Measurements from ENCODE around the gene CHL1. TPM values are rescaled to one million over a fixed set of nuclear protein-coding genes. Genes with fewer than 3 reads are reported as not detected.

The CHL1 gene
- total and polyA plus RNA-seq, 2 experiments from 2014 or later: not detected

GRCh38 chr3:291646-292436 is 95.3 kb downstream of the CHL1 start:
- H3K9me2 ChIP-seq (ENCODE audit: insufficient read depth): no peaks in the 10 kb centered on the region
- TF ChIP-seq EZH2phosphoT487 (IDR thresholded peaks at IDR 0.05; ENCODE audit: insufficient read depth, low read depth) (no peak), EZH2 (IDR thresholded peaks at IDR 0.05; ENCODE audit: insufficient read depth, poor library complexity, severe bottlenecking) (no peak)

GRCh38 chr3:294096-294495 is 97.5 kb downstream of the CHL1 start:
- H3K79me2 ChIP-seq (ENCODE audit: insufficient read depth): no peaks in the 10 kb centered on the region
- no peak overlapping the region for H3K27ac ChIP-seq
- no peak overlapping the region for H3K4me3 ChIP-seq
- no peak for DNase-seq
- no peaks in the 10 kb centered on the region for H3K27me3 ChIP-seq (replicated peaks; ENCODE audit: insufficient read depth)
- no peaks in the 10 kb centered on the region for H3K9me3 ChIP-seq (ENCODE audit: low read depth)
- no peaks in the 10 kb centered on the region for H3F3A ChIP-seq (ENCODE audit: insufficient read depth)
- no peak overlapping the region for H3K9ac ChIP-seq
- no peaks in the 10 kb centered on the region for H3K9me2 ChIP-seq (ENCODE audit: insufficient read depth)
- no peak overlapping the region for H2AFZ ChIP-seq
- in situ Hi-C loops (cut with MboI): no loop called here
- WGBS, 2 experiments (ENCODE audit: low coverage in 1 of 2, low lambda C conversion rate in 2 of 2, missing lambda C conversion rate in 2 of 2): 62 to 67% methylated on average over 8 of the region's 8 CpGs
- no peaks in the 10 kb centered on the region for H3K4me1 ChIP-seq (ENCODE audit: insufficient read depth)
- no peaks in the 10 kb centered on the region for H3K36me3 ChIP-seq (ENCODE audit: low read depth)
- no peak for TF ChIP-seq EZH2phosphoT487 (IDR thresholded peaks at IDR 0.05; ENCODE audit: insufficient read depth, low read depth)
- no peak for TF ChIP-seq EZH2 (IDR thresholded peaks at IDR 0.05; ENCODE audit: insufficient read depth, poor library complexity, severe bottlenecking)
- no peak overlapping the region for H3K4me2 ChIP-seq (ENCODE audit: unreplicated experiment)
- H4K20me1 ChIP-seq (ENCODE audit: insufficient read depth): no peaks in the 10 kb centered on the region

More at GRCh38 chr3:291646-292436, 95.3 kb downstream of the CHL1 start:
- Histone ChIP-seq H3K9ac (no peak overlapping the region), H3F3A (ENCODE audit: insufficient read depth) (no peaks in the 10 kb centered on the region), H3K9me3 (ENCODE audit: low read depth) (no peaks in the 10 kb centered on the region), H3K4me3 (no peak overlapping the region), H3K36me3 (ENCODE audit: low read depth) (no peaks in the 10 kb centered on the region), H4K20me1 (ENCODE audit: insufficient read depth) (no peaks in the 10 kb centered on the region), H3K27me3 (replicated peaks; ENCODE audit: insufficient read depth) (no peaks in the 10 kb centered on the region), H3K79me2 (ENCODE audit: insufficient read depth) (no peaks in the 10 kb centered on the region), H3K4me2 (ENCODE audit: unreplicated experiment) (no peak overlapping the region), H3K27ac (no peak overlapping the region), H3K4me1 (ENCODE audit: insufficient read depth) (no peaks in the 10 kb centered on the region), H2AFZ (no peak overlapping the region)
- no peak for DNase-seq
- in situ Hi-C loops (cut with MboI): no loop called here
- WGBS, 2 experiments (ENCODE audit: low coverage in 1 of 2, low lambda C conversion rate in 2 of 2, missing lambda C conversion rate in 2 of 2): 5 to 8% methylated on average over 5 of the region's 5 CpGs

GRCh38 chr3:294581-294980 is 98.0 kb downstream of the CHL1 start:
- in situ Hi-C loops (cut with MboI): no loop called here

GRCh38 chr3:295166-295565 is 98.6 kb downstream of the CHL1 start:
- in situ Hi-C loops (cut with MboI): no loop called here
- Histone ChIP-seq H3K79me2 (ENCODE audit: insufficient read depth) (no peaks in the 10 kb centered on the region), H3K4me2 (ENCODE audit: unreplicated experiment) (no peak overlapping the region), H3K9ac (no peak overlapping the region), H3K27me3 (replicated peaks; ENCODE audit: insufficient read depth) (no peaks in the 10 kb centered on the region), H3K9me2 (ENCODE audit: insufficient read depth) (no peaks in the 10 kb centered on the region), H4K20me1 (ENCODE audit: insufficient read depth) (no peaks in the 10 kb centered on the region), H2AFZ (no peak overlapping the region), H3F3A (ENCODE audit: insufficient read depth) (no peaks in the 10 kb centered on the region), H3K36me3 (ENCODE audit: low read depth) (no peaks in the 10 kb centered on the region), H3K9me3 (ENCODE audit: low read depth) (no peaks in the 10 kb centered on the region), H3K27ac (no peak overlapping the region), H3K4me3 (no peak overlapping the region), H3K4me1 (ENCODE audit: insufficient read depth) (no peaks in the 10 kb centered on the region)
- no peak for DNase-seq
- TF ChIP-seq EZH2 (IDR thresholded peaks at IDR 0.05; ENCODE audit: insufficient read depth, poor library complexity, severe bottlenecking): no peak
- TF ChIP-seq EZH2phosphoT487 (IDR thresholded peaks at IDR 0.05; ENCODE audit: insufficient read depth, low read depth): no peak
- WGBS, 2 experiments (ENCODE audit: low coverage in 1 of 2, low lambda C conversion rate in 2 of 2, missing lambda C conversion rate in 2 of 2): 30 to 31% methylated on average over 3 of the region's 3 CpGs

More at GRCh38 chr3:294581-294980, 98.0 kb downstream of the CHL1 start:
- H3K27ac ChIP-seq: no peak overlapping the region
- no peak overlapping the region for H3K9ac ChIP-seq
- no peaks in the 10 kb centered on the region for H3K4me1 ChIP-seq (ENCODE audit: insufficient read depth)
- no peak overlapping the region for H3K4me3 ChIP-seq
- TF ChIP-seq EZH2 (IDR thresholded peaks at IDR 0.05; ENCODE audit: insufficient read depth, poor library complexity, severe bottlenecking) (no peak), EZH2phosphoT487 (IDR thresholded peaks at IDR 0.05; ENCODE audit: insufficient read depth, low read depth) (no peak)
- no peaks in the 10 kb centered on the region for H3F3A ChIP-seq (ENCODE audit: insufficient read depth)
- no peaks in the 10 kb centered on the region for H3K9me3 ChIP-seq (ENCODE audit: low read depth)
- no peak overlapping the region for H2AFZ ChIP-seq
- 76 to 80% methylated on average over 2 of the region's 2 CpGs for WGBS, 2 experiments (ENCODE audit: low coverage in 1 of 2, low lambda C conversion rate in 2 of 2, missing lambda C conversion rate in 2 of 2)
- H3K36me3 ChIP-seq (ENCODE audit: low read depth): no peaks in the 10 kb centered on the region
- no peaks in the 10 kb centered on the region for H3K79me2 ChIP-seq (ENCODE audit: insufficient read depth)
- no peak overlapping the region for H3K4me2 ChIP-seq (ENCODE audit: unreplicated experiment)
- no peaks in the 10 kb centered on the region for H4K20me1 ChIP-seq (ENCODE audit: insufficient read depth)
- no peaks in the 10 kb centered on the region for H3K9me2 ChIP-seq (ENCODE audit: insufficient read depth)
- no peak for DNase-seq
- H3K27me3 ChIP-seq (replicated peaks; ENCODE audit: insufficient read depth): no peaks in the 10 kb centered on the region
